GM12891 (cell line): ENCODE data around the gene ADIPOR2.

Experiments
- PAX5 ChIP-seq: IDR thresholded peaks from 2 replicates; pipeline ENCODE4 v1.6.1; 2011; ENCODE audit warnings: low read length, moderate library complexity, mild to moderate bottlenecking; ENCODE audit not compliant: insufficient read depth, severe bottlenecking
- POLR2A ChIP-seq: IDR thresholded peaks from 2 replicates; pipeline ENCODE4 v1.6.1; 2011; ENCODE audit warnings: low read depth, low read length, control low read depth
- POLR2AphosphoS5 ChIP-seq: IDR thresholded peaks from 2 replicates; pipeline ENCODE4 v1.6.1; 2011; ENCODE audit warnings: low read depth, low read length, control low read depth
- POU2F2 ChIP-seq: IDR thresholded peaks from 2 replicates; pipeline ENCODE4 v1.6.1; 2011; ENCODE audit warnings: low read depth, mild to moderate bottlenecking, control low read depth, low read length, moderate library complexity
- SPI1 ChIP-seq: IDR thresholded peaks from 2 replicates; pipeline ENCODE4 v1.6.1; 2011; ENCODE audit warnings: low read depth, low read length, control low read depth
- TAF1 ChIP-seq: IDR thresholded peaks from 2 replicates; pipeline ENCODE4 v1.6.1; 2011; ENCODE audit warnings: low read depth, low read length, control low read depth

GRCh38 chr12:1797011-1797901, 106.4 kb downstream of the ADIPOR2 start:
- TF ChIP-seq POLR2AphosphoS5 (no peak), TAF1 (no peak; the same call in 1 of the 2 replicates), POLR2A (no peak), POU2F2 (no peak), SPI1 (peak; percentile 56), PAX5 (no peak)
